GM18951 (cell line): ENCODE measurements around the gene WSCD2.

Experiments used
- POLR2A ChIP-seq: IDR thresholded peaks from 4 replicates; pipeline ENCODE4 v1.6.1; 2011; ENCODE audit warnings: mild to moderate bottlenecking; ENCODE audit not compliant: insufficient read length, insufficient read depth; ENCODE audit errors: extremely low read depth
- in situ Hi-C: fragments of 300-500 bp; cut with MboI; formaldehyde crosslinking; loops from one replicate; pipeline ENCODE4 v1.12.0; 2022; ENCODE audit warnings: low sequenced_read_pairs, mixed read lengths, inconsistent platforms; ENCODE audit not compliant: unreplicated experiment

The WSCD2 gene

DNA sequence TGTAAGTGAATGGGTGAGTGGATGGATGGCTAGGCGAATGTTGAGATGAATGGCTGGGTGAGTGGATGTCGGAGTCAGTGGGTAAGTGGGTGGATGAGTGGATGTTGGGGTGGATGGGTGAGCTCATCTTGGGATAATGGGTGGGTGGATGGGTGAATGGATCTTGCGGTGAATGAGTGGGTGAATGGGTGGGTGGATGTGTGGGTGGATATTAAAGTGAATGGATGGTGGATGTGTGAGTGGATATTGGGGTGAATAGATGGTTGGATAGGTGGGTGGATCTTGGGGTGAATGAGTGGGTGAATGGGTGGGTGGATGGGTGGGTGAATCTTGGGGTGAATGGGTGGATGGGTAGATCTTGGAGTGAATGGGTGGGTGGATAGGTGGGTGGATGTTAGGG is 158.1 kb downstream of the WSCD2 start:
- no peak for TF ChIP-seq POLR2A
- in situ Hi-C loops: no loop called here

DNA sequence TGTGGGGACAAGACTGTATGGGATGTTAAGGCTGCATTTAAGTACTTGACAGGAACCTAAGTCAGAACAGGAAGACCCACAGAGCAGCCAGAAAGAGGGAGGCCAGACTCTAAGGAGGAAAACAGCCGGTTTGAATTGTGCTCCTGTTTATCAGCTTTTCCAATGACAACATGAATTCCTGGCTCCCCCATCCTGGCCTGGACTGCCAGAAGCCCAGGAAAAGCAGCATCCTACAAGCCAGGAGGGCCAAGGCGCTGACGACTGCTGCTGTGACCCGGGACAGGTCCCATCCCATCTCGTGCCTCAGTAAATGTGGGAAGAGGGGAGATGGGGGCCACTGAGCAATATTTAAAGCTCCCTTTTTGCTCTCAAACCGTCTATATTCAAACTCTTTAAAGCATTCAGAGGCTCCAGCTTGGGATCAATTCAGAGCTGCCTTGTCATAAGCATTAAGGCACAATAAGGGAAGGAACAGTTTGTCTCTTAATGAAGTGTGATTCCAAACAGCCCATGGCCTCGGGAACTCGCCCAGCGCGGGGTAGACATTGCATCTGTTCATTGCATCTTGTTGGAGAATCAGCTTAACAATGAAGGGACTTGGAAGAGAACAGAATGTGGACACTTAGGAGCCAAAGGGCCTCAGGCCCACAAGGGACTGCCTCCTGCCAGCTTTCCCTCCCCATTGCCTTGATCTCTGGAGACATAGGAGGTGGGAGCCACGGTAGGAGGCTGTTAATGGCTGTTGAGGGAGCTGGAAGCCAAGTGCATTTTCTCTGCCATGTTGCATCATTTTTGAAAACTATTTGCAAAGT is 160.5 kb downstream of the WSCD2 start:
- no peak for TF ChIP-seq POLR2A
- in situ Hi-C loops: no loop called here

DNA sequence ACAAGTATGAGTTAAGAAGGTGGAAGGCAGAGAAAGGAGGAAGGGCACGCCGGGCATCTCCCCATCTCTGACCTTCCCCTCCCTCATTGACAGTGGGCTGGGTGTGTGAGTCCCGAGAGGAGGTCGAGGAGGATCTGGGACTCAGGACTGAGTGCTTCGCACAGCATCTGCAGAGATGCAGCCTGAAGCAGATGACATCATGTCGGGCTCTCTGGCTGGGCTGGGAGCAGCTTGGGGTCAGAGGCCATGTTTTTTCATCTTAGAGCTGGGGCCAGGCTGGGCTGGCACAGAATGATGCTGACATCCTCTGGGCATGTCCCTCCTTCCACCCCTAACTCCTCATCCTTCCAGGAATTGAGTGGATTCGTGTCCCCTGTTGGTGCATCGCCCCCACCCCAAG is 166.6 kb downstream of the WSCD2 start:
- TF ChIP-seq POLR2A: no peak

DNA sequence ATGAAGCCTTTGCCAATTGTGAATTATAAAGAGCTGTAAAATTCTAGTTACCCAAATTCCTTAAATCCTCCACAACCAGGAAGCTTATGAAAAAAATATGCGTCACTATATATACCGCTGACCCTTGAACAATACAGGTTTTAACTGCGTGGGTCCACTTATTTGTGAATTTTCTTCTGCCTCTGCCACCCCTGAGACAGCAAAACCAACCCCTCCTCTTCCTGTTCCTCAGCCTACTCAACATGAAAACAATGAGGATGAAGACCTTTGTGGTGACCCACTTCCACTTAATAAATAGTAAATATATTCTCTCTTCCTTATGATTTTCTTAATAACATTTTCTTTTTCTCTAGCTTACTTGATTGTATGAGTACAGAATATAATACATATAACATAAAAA is 167.9 kb downstream of the WSCD2 start:
- no peak for TF ChIP-seq POLR2A
- in situ Hi-C loops: no loop called here

More for the DNA sequence above, 166.6 kb downstream of the WSCD2 start:
- in situ Hi-C loops: no loop called here

DNA sequence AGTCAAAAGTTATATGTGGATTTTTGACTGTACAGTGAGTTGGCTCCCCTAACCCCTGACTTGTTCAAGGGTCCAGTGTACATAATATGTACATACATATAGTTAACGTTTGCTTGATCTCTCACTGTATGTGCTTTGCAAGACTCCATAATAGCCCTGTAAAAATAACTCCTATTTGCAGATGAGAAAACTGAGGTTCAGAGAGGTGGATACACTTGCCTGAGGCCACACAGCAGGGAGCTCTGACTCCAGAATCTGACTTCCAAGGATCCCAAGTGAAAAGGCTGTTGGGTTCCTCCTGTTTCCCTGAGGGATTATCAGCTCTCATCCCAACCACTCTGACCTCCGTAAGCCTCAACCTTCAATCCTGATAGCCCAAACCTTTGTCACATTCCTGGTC is 168.3 kb downstream of the WSCD2 start:
- in situ Hi-C loops: no loop called here
- TF ChIP-seq POLR2A: no peak

DNA sequence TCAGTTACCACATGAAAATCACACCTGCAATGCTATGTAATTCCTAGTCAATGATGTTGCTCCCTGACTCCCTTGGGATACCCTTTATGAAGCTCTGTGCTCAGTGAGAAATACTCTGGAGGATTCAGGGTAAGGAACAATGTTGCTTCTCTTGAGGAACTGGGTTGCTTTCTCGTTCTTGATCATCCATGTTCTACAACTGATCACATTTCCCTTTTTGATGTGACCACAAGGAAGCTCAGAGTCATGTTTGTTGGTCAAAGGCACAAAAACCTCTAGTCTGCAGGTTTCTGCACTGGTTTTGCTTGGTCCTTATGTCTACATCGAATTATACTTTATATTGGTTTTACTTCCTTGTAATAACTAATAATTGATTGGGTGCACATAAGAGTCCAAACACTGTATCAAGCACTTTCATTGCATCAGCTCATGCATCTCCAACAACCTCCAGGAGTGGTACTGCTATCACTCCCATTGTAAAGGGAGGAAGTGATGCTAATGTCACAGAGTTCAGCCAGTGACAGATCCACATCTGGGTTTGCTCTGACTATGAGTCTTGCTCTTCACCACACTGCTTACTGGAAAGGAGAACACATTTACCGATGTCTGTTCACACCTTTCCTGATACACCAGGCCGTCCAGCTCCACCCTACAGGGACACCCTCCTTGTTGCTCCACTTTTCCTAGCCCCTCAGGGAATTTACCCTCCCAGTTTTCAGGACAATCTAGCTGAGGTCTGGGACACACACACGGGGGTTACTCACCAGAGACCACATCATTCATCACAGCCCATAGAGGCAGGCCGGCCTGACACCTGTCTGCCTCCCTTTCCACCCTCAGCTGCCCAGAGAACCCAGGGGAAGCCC is 169.0 kb downstream of the WSCD2 start:
- in situ Hi-C loops: no loop called here

DNA sequence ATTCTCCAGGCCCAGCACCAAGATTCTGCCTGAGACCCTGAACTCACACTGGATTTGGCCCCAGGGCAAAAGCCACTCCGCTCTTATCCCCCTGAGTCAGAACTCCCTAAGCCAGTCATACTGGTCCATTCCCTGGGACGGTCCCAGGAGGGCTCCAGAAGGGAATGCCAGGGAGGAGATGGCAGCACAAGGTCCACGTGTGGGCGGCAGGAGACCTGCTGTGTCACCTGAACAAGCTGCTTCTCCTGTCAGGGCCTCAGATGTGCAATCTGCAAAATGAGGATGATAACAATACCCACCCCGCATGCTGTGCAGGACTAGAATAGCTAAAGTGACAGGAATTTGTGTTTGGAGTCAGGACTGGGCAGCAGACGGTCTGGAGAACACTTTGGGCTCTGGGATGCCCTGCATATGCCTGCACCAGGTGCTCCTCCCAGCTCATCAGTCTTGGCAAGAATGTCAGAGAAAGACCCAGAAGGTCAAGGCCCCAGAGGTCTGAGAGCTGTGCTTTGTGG is 169.7 kb downstream of the WSCD2 start:
- in situ Hi-C loops: no loop called here
- no peak for TF ChIP-seq POLR2A

More for the DNA sequence above, 169.0 kb downstream of the WSCD2 start:
- no peak for TF ChIP-seq POLR2A

DNA sequence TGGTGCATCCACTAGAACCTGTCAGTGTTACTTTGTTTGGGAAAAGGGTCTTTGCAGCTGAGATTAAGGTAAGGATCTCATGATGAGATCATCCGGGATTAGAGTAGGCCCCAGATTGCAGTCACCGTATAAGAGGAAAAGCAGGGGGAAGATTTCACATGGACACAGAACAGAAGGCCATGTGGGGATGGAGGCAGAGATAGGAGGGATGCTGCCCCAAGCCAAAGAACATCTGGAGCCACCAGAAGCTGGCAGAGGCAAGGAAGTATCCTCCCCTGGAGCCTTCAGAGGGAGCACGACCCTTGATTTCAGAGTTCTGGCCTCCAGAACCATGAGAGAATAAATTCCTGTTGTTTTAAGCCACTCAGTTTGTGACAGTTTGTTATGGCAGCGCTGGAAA is 170.4 kb downstream of the WSCD2 start:
- no peak for TF ChIP-seq POLR2A
- in situ Hi-C loops: no loop called here
